ENCODE results near the gene C1R. TPM values are rescaled to one million over a fixed set of nuclear protein-coding genes. Genes with fewer than 3 reads are reported as not detected.
A peak's percentile ranks its signal among the peaks of the same experiment; 100 is the strongest.

The C1R gene
- total and polyA plus RNA-seq, 8 donors: 69.3 to 693 (median 87.1) TPM

GRCh38 chr12:7067096-7067495 is 25.1 kb downstream of the C1R start:
- no peaks in the 10 kb centered on the region for H3K9me3 ChIP-seq
- H3K27ac ChIP-seq: no peak overlapping the region
- no peaks in the 10 kb centered on the region for H3K27me3 ChIP-seq
- DNase-seq: no peak
- intact Hi-C loops (cut with DNase I): no loop called here
- H3K4me1 ChIP-seq: peaks cover 0 to 4% of the 10 kb centered on the region in 2 donors
- no peak for TF ChIP-seq CTCF (IDR thresholded peaks at IDR 0.05)
- no peak overlapping the region for H3K4me3 ChIP-seq
- ATAC-seq: no peak
- peaks cover 0 to 27% of the 10 kb centered on the region in 2 donors for H3K36me3 ChIP-seq

GRCh38 chr12:7066596-7066995 is 25.6 kb downstream of the C1R start:
- no peak for TF ChIP-seq CTCF (IDR thresholded peaks at IDR 0.05)
- Histone ChIP-seq H3K4me3 (no peak overlapping the region), H3K36me3 (peaks cover 0 to 27% of the 10 kb centered on the region in 2 donors), H3K27ac (no peak overlapping the region), H3K27me3 (no peaks in the 10 kb centered on the region), H3K9me3 (no peaks in the 10 kb centered on the region), H3K4me1 (peaks cover 0 to 4% of the 10 kb centered on the region in 2 donors)
- DNase-seq (no peak), ATAC-seq (no peak)
- intact Hi-C loops (cut with DNase I): no loop called here

- ATAC-seq: no peak
- H3K4me1 ChIP-seq: peaks cover 0 to 11% of the 10 kb centered on the region in 2 donors
Measured at GRCh38 chr12:7065073-7065623, 27.1 kb downstream of the C1R start.

GRCh38 chr12:7064516-7064915 is 27.7 kb downstream of the C1R start:
- TF ChIP-seq CTCF (IDR thresholded peaks at IDR 0.05): no peak
- H3K27ac ChIP-seq: no peak overlapping the region
- intact Hi-C loops (cut with DNase I): no loop called here

More at GRCh38 chr12:7065073-7065623, 27.1 kb downstream of the C1R start:
- no peak for DNase-seq
- H3K9me3 ChIP-seq: no peaks in the 10 kb centered on the region
- intact Hi-C loops (cut with DNase I): no loop called here
- no peak overlapping the region for H3K27ac ChIP-seq
- H3K27me3 ChIP-seq: no peaks in the 10 kb centered on the region
- H3K4me3 ChIP-seq: no peak overlapping the region
- no peak for TF ChIP-seq CTCF (IDR thresholded peaks at IDR 0.05)
- H3K36me3 ChIP-seq: peaks cover 0 to 22% of the 10 kb centered on the region in 2 donors

GRCh38 chr12:7061596-7061995 is 30.6 kb downstream of the C1R start:
- intact Hi-C loops (cut with DNase I): no loop called here

More at GRCh38 chr12:7064516-7064915, 27.7 kb downstream of the C1R start:
- Histone ChIP-seq H3K36me3 (peaks cover 0 to 16% of the 10 kb centered on the region in 2 donors), H3K4me3 (no peak overlapping the region), H3K27me3 (no peaks in the 10 kb centered on the region), H3K4me1 (peaks cover 0 to 18% of the 10 kb centered on the region in 2 donors), H3K9me3 (no peaks in the 10 kb centered on the region)
- DNase-seq (no peak), ATAC-seq (no peak)

More at GRCh38 chr12:7061596-7061995, 30.6 kb downstream of the C1R start:
- Histone ChIP-seq H3K27ac (peak overlapping the region in 1 of 2 donors; percentile 81), H3K36me3 (peaks cover 0 to 9% of the 10 kb centered on the region in 2 donors), H3K4me1 (peaks cover 0 to 22% of the 10 kb centered on the region in 2 donors), H3K9me3 (no peaks in the 10 kb centered on the region), H3K27me3 (no peaks in the 10 kb centered on the region), H3K4me3 (peak overlapping the region; percentile 29 to 33)
- ATAC-seq (no peak), DNase-seq (no peak)
- TF ChIP-seq CTCF (IDR thresholded peaks at IDR 0.05): no peak

Data from left lung (tissue), 10 donors.